Tongue (tissue), 2 donors: ENCODE measurements around the gene CIROP. TPM values are rescaled to one million over a fixed set of nuclear protein-coding genes. Genes with fewer than 3 reads are reported as not detected.

ENCODE experiments used
- DNase-seq: peaks from one replicate; pipeline ENCODE4 v3.0.0-alpha.2; 2015
- total RNA-seq: library from RNA; depleted of rRNA; stranded (reverse); fragments of >200 nt; gene quantifications from one replicate; pipeline ENCODE4 v1.2.3, GENCODE V29; 2014

CIROP gene
- total RNA-seq, 1 donor from 2014 or later = not detected

GRCh38 chr14:23066855-23067744 lies 37.7 kb downstream of the CIROP start:
- DNase-seq = no peak

GRCh38 chr14:23066368-23066767 lies 38.4 kb downstream of the CIROP start:
- DNase-seq = no peak

GRCh38 chr14:23063601-23064000 lies 41.2 kb downstream of the CIROP start:
- DNase-seq = no peak

- peak; percentile 56 for DNase-seq
Measured at GRCh38 chr14:23062002-23062401, 42.8 kb downstream of the CIROP start.

- DNase-seq = no peak
Measured at GRCh38 chr14:23060536-23061260, 44.1 kb downstream of the CIROP start.

- no peak for DNase-seq
Measured at GRCh38 chr14:23058654-23059504, 45.9 kb downstream of the CIROP start.

GRCh38 chr14:23057757-23058653 lies 46.8 kb downstream of the CIROP start:
- DNase-seq = peak; percentile 95

GRCh38 chr14:23056956-23057756 lies 47.6 kb downstream of the CIROP start, which contains the start of gene CDH24:
CDH24 (minus strand) TSS chr14:23057520; CDS start chr14:23055733, 1,787 bp downstream.
- peak; percentile 91 for DNase-seq

- peak; percentile 61 for DNase-seq
Measured at GRCh38 chr14:23056145-23056955, 48.4 kb downstream of the CIROP start.

- DNase-seq = no peak
Measured at GRCh38 chr14:23055621-23056144, 49.1 kb downstream of the CIROP start.

- DNase-seq = no peak
Measured at GRCh38 chr14:23055147-23055550, 49.6 kb downstream of the CIROP start.

GRCh38 chr14:23054000-23054811 lies 50.6 kb downstream of the CIROP start:
- DNase-seq = no peak

- no peak for DNase-seq
Measured at GRCh38 chr14:23053426-23053825, 51.4 kb downstream of the CIROP start.

GRCh38 chr14:23052671-23053070 lies 52.1 kb downstream of the CIROP start:
- DNase-seq = no peak

- DNase-seq = no peak
Measured at GRCh38 chr14:23052182-23052623, 52.6 kb downstream of the CIROP start.

- DNase-seq = no peak
Measured at GRCh38 chr14:23051141-23052057, 53.4 kb downstream of the CIROP start.
